Hematopoietic multipotent progenitor cell treated with erythropoietin and hydrocortisone succinate and interleukin-3 and kit ligand, for 4 days (in vitro differentiated cells): ENCODE results near the gene DNAJC17.

Source experiments
- DNase-seq: peaks from one replicate; pipeline ENCODE4 v3.0.0-alpha.2; 2015

The DNAJC17 gene

GRCh38 chr15:40787991-40788390, 19.3 kb downstream of the DNAJC17 start:
- DNase-seq = peak; percentile 28

- peak; percentile 66 for DNase-seq
These were observed 19.9 kb downstream of the DNAJC17 start for GRCh38 chr15:40787344-40787841.

GRCh38 chr15:40785814-40786213, 21.5 kb downstream of the DNAJC17 start:
- no peak for DNase-seq

- no peak for DNase-seq
These were observed 22.1 kb downstream of the DNAJC17 start for GRCh38 chr15:40785164-40785563.

- peak; percentile 83 for DNase-seq
These were observed 24.6 kb downstream of the DNAJC17 start for GRCh38 chr15:40782609-40783227.

- DNase-seq = peak; percentile 73
These were observed 30.6 kb downstream of the DNAJC17 start for GRCh38 chr15:40776537-40777141.

- DNase-seq = no peak
These were observed 31.3 kb downstream of the DNAJC17 start for GRCh38 chr15:40775740-40776536.

- no peak for DNase-seq
These were observed 32.3 kb downstream of the DNAJC17 start for GRCh38 chr15:40775007-40775406.

- no peak for DNase-seq
These were observed 33.4 kb downstream of the DNAJC17 start for GRCh38 chr15:40773902-40774301.

- DNase-seq = no peak
These were observed 33.8 kb downstream of the DNAJC17 start for GRCh38 chr15:40773496-40773895.

- no peak for DNase-seq
These were observed 35.3 kb downstream of the DNAJC17 start for GRCh38 chr15:40772014-40772413.

GRCh38 chr15:40771242-40771641, 36.0 kb downstream of the DNAJC17 start:
- DNase-seq = no peak

GRCh38 chr15:40770147-40770721, 37.0 kb downstream of the DNAJC17 start:
- DNase-seq = no peak

- DNase-seq = peak; percentile 86
These were observed 37.8 kb downstream of the DNAJC17 start, which contains the start of gene C15orf62 for GRCh38 chr15:40769274-40770146. TSS of gene C15orf62 (plus strand) at chr15:40769980. CDS start at chr15:40770496, 516 bp downstream.

GRCh38 chr15:40768521-40769273, 38.6 kb downstream of the DNAJC17 start:
- DNase-seq = peak; percentile 83

- DNase-seq = no peak
These were observed 39.3 kb downstream of the DNAJC17 start for GRCh38 chr15:40767838-40768500.

- DNase-seq = peak; percentile 79
These were observed 40.1 kb downstream of the DNAJC17 start for GRCh38 chr15:40766906-40767837.

GRCh38 chr15:40766194-40766815, 41.0 kb downstream of the DNAJC17 start:
- DNase-seq = no peak

- DNase-seq = peak; percentile 45
These were observed 42.6 kb downstream of the DNAJC17 start for GRCh38 chr15:40764629-40765103.
